ENCODE measurements around the gene TRAPPC2.
"Not testable (repeated sequence)": the region's sequence is repeated elsewhere in the genome, so short reads cannot be mapped to it uniquely, and the experiment has no call there.

TRAPPC2 gene

GRCh38 chrX:13697455-13697854 is 37.0 kb downstream of the TRAPPC2 start:
- DNase-seq = no peak

GRCh38 chrX:13695601-13696115 is 38.8 kb downstream of the TRAPPC2 start:
- no peak for DNase-seq

- no peak for DNase-seq
Observed at GRCh38 chrX:13694983-13695382, 39.4 kb downstream of the TRAPPC2 start.

GRCh38 chrX:13694359-13694758 is 40.1 kb downstream of the TRAPPC2 start:
- DNase-seq = no peak

GRCh38 chrX:13693341-13693961 is 41.0 kb downstream of the TRAPPC2 start:
- no peak for DNase-seq

DNA sequence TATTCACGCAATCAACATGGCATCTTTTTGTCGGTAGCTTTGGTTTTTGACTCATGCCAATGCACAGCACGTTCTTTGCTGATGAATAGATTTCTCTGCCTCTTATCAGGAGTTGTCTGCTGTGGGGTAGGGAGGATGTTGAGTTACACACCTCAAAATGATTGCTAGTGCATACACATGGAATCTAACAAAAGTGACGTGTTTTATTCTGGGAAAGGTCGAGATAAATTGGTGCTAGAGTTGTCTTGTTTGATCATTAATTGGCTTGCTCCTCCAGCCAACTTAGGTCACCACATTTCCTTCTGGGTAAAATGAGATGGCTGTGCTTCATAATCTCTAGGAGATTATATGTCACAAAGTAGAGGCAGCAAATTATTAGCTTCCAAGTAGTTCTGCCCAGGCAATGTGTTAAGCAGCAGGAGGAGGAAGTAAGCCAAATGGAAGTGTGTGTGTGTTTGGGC is 41.6 kb downstream of the TRAPPC2 start:
- no peak for DNase-seq

GRCh38 chrX:13691841-13692371 is 42.5 kb downstream of the TRAPPC2 start:
- no peak for DNase-seq

- peak; percentile 21 for DNase-seq
Observed at GRCh38 chrX:13690836-13691235, 43.6 kb downstream of the TRAPPC2 start.

GRCh38 chrX:13689741-13690211 is 44.6 kb downstream of the TRAPPC2 start:
- DNase-seq = no peak

DNA sequence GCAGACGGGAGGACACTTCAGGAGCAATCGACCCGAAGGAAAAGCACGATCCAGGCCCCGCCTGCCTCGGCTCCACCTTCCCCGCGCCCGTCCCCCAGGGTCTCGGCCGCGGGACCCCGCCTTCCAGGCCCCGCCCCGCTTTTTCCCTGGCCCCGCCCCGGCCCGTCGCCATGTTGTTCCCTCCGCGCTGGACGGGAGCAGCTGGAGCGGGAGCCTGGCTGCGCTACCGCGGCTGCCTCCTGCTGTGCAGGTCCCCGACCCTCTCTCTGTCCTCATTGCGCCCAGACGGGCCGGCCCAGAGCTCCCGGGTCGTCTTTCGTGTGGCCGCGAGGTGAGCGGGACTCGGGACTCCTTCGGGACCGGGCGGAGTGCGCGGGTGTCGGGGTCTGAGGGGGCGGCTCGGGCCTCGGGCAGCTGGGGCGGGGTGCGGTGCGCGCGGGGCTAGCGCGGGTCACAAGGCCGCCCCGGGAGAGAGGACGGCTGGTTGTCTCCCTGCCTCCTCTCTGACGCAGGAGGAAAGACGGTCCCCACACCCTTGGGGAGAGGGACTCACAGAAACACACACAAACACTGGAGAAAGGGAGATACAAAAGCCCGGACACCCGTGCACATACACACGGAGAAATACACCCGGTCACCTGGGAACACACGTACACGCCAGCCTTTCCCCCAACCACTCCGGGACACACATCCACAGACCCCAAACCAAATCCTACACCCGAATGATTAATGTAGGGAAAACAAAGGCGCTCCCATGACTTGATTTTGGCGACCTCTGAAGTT is 45.3 kb downstream of the TRAPPC2 start, which contains the start of gene RAB9A:
TSS of gene RAB9A (plus strand) at position 171 of the 783 bp plus-strand sequence. CDS start 19,619 bp downstream, outside the sequence.
- DNase-seq = peak; percentile 88

GRCh38 chrX:13688384-13688957 is 45.9 kb downstream of the TRAPPC2 start:
- DNase-seq = no peak

- no peak for DNase-seq
Observed at GRCh38 chrX:13687203-13687602, 47.2 kb downstream of the TRAPPC2 start.

DNA sequence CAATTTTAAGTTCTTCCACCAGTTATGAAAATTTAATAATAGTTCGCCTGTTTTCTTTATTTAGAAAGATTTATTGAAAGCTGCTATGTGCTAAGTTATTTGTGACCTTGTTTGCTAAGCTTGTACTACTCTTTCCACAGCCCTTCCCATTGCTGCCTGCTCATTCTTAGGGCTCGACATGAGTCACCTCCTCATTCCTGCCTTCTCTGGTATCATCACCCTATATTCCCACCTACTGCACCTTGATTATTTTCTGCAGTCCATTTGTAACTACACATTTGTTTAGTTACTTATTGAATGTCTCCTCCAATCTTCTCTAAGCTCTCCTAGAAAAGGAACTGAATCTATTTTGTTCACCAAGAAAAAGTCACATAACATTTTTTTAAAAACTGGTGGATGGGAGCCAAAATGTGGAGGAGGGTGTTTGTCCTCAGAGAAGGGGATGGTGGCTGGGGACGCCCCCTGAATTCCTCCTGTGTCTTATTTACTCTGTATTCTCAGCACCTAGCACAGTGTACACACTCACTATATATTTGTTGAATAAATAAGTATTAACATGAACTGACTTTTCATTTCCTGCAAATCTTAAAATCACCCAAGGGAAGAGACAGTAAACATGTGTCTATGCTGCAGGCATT is 49.2 kb downstream of the TRAPPC2 start:
- DNase-seq = no peak

- no peak for DNase-seq
Observed at GRCh38 chrX:13684361-13684760, 50.1 kb downstream of the TRAPPC2 start.

GRCh38 chrX:13681595-13681994 is 52.8 kb downstream of the TRAPPC2 start:
- DNase-seq = no peak

- DNase-seq = not testable (repeated sequence)
Observed at GRCh38 chrX:13679700-13680099, 54.7 kb downstream of the TRAPPC2 start.

DNA sequence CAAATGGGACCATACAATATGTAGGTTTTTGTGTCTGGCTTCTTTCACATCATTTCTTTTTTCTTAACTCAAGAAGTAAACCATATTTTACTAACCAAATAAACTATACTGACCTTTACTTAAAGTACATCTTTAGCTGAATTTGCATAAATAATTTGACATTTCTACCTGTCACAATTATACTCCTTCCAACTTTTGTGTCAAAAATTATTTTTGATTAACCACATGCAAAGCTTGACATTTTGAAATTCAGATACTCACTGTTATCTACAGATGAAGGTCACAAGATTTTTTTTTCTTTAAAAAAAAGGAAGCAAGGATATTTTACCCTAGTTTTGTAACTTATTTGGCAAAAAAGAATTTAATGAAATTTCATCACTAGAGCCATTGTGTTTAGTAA is 57.5 kb downstream of the TRAPPC2 start:
- DNase-seq = no peak

- DNase-seq = no peak
Observed at GRCh38 chrX:13673016-13673415, 61.4 kb downstream of the TRAPPC2 start.

- no peak for DNase-seq
Observed at GRCh38 chrX:13670197-13670596, 64.2 kb downstream of the TRAPPC2 start.

GRCh38 chrX:13669755-13670154 is 64.7 kb downstream of the TRAPPC2 start:
- not testable (repeated sequence) for DNase-seq

DNA sequence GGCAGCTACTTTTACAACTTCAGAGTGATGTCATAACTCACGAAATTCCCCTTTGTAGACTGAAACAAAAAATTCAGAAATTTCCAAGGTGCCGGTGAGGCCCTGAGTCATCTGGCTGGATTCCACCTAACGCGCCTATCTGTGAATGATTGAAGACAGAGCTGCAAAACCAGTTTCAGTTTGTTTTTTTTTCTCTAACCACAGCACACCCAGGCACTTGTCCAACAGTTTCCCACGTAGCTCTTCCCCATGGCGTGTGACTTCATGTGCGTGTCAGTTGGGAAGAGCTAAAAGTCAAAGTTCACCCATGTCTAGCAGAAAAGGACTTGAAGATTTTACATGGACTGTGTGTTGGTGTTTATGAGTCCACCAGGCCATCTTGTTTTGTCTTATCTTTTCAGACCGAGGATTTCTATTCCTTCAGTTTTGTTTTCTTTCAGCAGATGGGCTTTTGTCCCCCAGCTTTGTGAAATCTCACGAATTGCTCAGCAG is 65.1 kb downstream of the TRAPPC2 start:
- DNase-seq = peak; percentile 65

DNA sequence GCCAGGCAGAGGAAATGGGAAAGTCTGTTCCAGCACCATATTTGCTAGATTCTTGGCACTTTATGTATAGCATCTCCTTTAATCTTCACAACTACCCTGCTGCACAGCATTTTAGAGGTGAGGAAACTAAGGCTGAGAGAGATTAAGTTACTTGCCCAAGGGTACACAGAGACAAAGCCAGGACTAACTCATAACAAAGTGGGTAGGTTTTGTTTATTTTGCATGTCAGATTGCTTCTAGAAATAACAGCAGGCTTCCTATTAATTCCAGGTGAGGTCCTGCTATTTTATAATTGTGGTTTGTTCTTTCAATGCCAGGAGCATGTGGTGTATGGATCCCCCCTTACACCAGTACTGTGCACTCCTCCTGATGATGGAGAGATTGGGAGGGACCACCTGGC is 66.5 kb downstream of the TRAPPC2 start:
- no peak for DNase-seq

DNA sequence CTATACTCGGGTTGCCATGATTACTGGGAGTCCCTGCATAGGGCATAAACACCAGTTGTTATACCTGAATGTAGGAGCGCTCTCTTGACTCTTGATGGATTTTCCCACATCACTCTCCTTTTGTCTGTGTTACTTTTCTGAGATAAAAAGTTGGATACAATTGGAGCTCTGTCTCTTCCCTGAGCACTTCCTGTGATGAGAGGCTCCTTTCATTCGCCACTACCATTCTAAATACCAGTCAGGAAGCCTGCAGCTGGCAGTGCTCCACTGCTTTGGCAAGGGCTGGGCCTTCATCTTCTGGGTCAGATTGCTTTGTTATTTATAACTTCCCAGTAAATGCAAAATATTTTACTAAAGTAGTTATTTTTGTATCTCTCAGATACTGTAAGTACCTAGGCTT is 67.6 kb downstream of the TRAPPC2 start:
- no peak for DNase-seq

All from activated CD4-positive, alpha-beta T cell treated with anti-CD3 and anti-CD28 coated beads, Interleukin-10, Interleukin-2, amounts not matched to agents 100 ng/mL and 50 ng/mL, durations not matched to agents 16 hours and 8 hours (primary cell).